DND-41 (cell line): ENCODE data around the gene MAPK1IP1L.

Source experiments
- ATAC-seq: fragments of 200-7000 bp; cut with Tn5 transposase; 3 replicates; pipeline ENCODE4 v1.9.1; 2021; ENCODE audit warnings: low read depth; ENCODE audit not compliant: insufficient read depth
- DNase-seq: peaks from one replicate; pipeline ENCODE4 v3.0.0-alpha.2; 2020
- H2AFZ ChIP-seq: 2 replicates; pipeline ENCODE4 v1.6.0; 2012; ENCODE audit warnings: low read depth, low read length
- H3K27ac ChIP-seq: 2 replicates; pipeline ENCODE4 v1.5.1; 2012; ENCODE audit warnings: low read length, inconsistent platforms
- H3K27me3 ChIP-seq: fragments of 200-600 bp; sonication (generic); 2 replicates; pipeline ENCODE4 v1.6.0; 2012; ENCODE audit warnings: low read length, mild to moderate bottlenecking, inconsistent platforms; ENCODE audit not compliant: insufficient read depth, poor library complexity
- H3K36me3 ChIP-seq: 2 replicates; pipeline ENCODE4 v1.5.1; 2012; ENCODE audit warnings: low read length, inconsistent platforms; ENCODE audit not compliant: insufficient read depth
- H3K4me1 ChIP-seq: 2 replicates; pipeline ENCODE4 v1.5.1; 2012; ENCODE audit warnings: mild to moderate bottlenecking, low read length; ENCODE audit not compliant: insufficient read depth
- H3K4me2 ChIP-seq: 2 replicates; pipeline ENCODE4 v1.6.0; 2012; ENCODE audit warnings: mild to moderate bottlenecking, moderate library complexity, low read length, inconsistent platforms; ENCODE audit not compliant: insufficient read depth
- H3K4me3 ChIP-seq, 2 experiments: fragments of 200-600 bp in 1 of 2; shearing (Covaris generic) in 1 of 2; 2 replicates each; pipeline ENCODE4 v1.5.1; 2012 to 2016; ENCODE audit warnings: inconsistent platforms in 2 of 2, low read length in 2 of 2, mild to moderate bottlenecking in 2 of 2, low read depth in 1 of 2, moderate library complexity in 1 of 2
- H3K79me2 ChIP-seq: 2 replicates; pipeline ENCODE4 v1.6.0; 2012; ENCODE audit warnings: low read length, inconsistent platforms; ENCODE audit not compliant: insufficient read depth
- H3K9ac ChIP-seq: 2 replicates; pipeline ENCODE4 v1.6.0; 2012; ENCODE audit warnings: low read depth, mild to moderate bottlenecking, inconsistent platforms, low read length, moderate library complexity
- H3K9me3 ChIP-seq: 2 replicates; pipeline ENCODE4 v1.5.1; 2012; ENCODE audit warnings: low read length, moderate library complexity, mild to moderate bottlenecking, inconsistent platforms; ENCODE audit not compliant: insufficient read depth, severe bottlenecking
- H4K20me1 ChIP-seq: 2 replicates; pipeline ENCODE4 v1.6.0; 2012; ENCODE audit warnings: low read length; ENCODE audit not compliant: insufficient read depth
- CTCF ChIP-seq: IDR thresholded peaks from 2 replicates; pipeline ENCODE4 v1.5.1; 2012; ENCODE audit warnings: borderline replicate concordance, low read length, moderate library complexity, mild to moderate bottlenecking; ENCODE audit not compliant: poor library complexity, severe bottlenecking; ENCODE audit errors: extremely low read depth
- EZH2 ChIP-seq: IDR thresholded peaks from 3 replicates; pipeline ENCODE4 v1.6.1; 2012; ENCODE audit warnings: borderline replicate concordance, low read depth, mild to moderate bottlenecking, moderate library complexity, low read length, inconsistent platforms; ENCODE audit not compliant: severe bottlenecking

MAPK1IP1L gene

GRCh38 chr14:55026793-55027561, 24.5 kb upstream of the MAPK1IP1L start, which contains the start of the genes SOCS4 and WDHD1:
Gene SOCS4 (plus strand): TSS chr14:55027236. CDS start chr14:55043042, 15,806 bp downstream.
Gene WDHD1 (minus strand): TSS chr14:55027099. CDS start chr14:55026787, 312 bp downstream.
- TF ChIP-seq CTCF (peak; percentile 18), EZH2 (no peak)
- peak; percentile 96 for DNase-seq
- H3K27me3 ChIP-seq = no peaks in the 10 kb centered on the region
- peak within 1 kb of the TSS; percentile 78 for H3K4me2 ChIP-seq
- peaks cover 18% of the 10 kb centered on the region; the same call in 1 of the 2 replicates for H4K20me1 ChIP-seq
- no peaks in the 10 kb centered on the region for H3K9me3 ChIP-seq
- H2AFZ ChIP-seq = peak within 1 kb of the TSS; percentile 98
- H3K4me3 ChIP-seq = peak within 1 kb of the TSS; percentile 57 to 92
- H3K9ac ChIP-seq = peak within 1 kb of the TSS; percentile 90
- peaks cover 55% of the 10 kb centered on the region for H3K4me1 ChIP-seq
- ATAC-seq = peak; percentile 91
- H3K79me2 ChIP-seq = peaks cover 95% of the 10 kb centered on the region
- H3K27ac ChIP-seq = peak within 1 kb of the TSS; percentile 93
- peaks cover 32% of the 10 kb centered on the region for H3K36me3 ChIP-seq

DNA sequence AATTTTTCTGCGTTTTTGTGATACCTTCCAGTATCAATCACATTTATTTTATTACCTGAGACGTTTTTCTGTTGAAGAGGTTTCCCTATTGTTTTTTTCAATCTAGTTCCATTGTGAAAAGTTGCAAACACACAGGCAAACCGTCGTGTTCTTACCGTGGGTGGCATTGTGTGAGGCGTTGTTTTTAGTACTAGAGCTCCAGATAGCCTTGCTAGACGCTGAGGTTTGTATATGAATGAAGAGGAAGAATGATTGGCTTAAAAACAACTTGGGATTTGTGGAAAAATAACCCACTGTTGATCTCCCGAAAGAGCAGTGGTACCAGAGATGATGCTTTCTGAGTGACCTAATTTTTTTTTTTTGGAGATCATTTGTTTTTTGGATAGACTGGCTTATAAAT, 23.4 kb upstream of the MAPK1IP1L start:
- Histone ChIP-seq H3K79me2 (peaks cover 94% of the 10 kb centered on the region), H3K27ac (peak overlapping the region; percentile 93), H3K9ac (peak overlapping the region; percentile 90), H4K20me1 (peaks cover 19% of the 10 kb centered on the region; the same call in 1 of the 2 replicates), H3K9me3 (no peaks in the 10 kb centered on the region), H3K36me3 (peaks cover 28% of the 10 kb centered on the region), H3K4me3 (peak overlapping the region; percentile 57 to 92), H3K4me2 (peak overlapping the region; percentile 78), H3K4me1 (peaks cover 55% of the 10 kb centered on the region), H3K27me3 (no peaks in the 10 kb centered on the region), H2AFZ (no peak overlapping the region; the same call in 1 of the 2 replicates)
- DNase-seq = no peak
- no peak for ATAC-seq
- TF ChIP-seq CTCF = no peak
- no peak for TF ChIP-seq EZH2

- H3K4me3 ChIP-seq = peak overlapping the region; percentile 57 to 92; a peak in 3 of 4 replicates
- H3K9me3 ChIP-seq = no peaks in the 10 kb centered on the region
- TF ChIP-seq CTCF (no peak), EZH2 (no peak)
- DNase-seq (no peak), ATAC-seq (no peak)
- peaks cover 52% of the 10 kb centered on the region for H3K4me1 ChIP-seq
- no peak overlapping the region for H2AFZ ChIP-seq
- peak overlapping the region; percentile 90 for H3K9ac ChIP-seq
- peaks cover 25% of the 10 kb centered on the region for H3K36me3 ChIP-seq
- H3K79me2 ChIP-seq = peaks cover 94% of the 10 kb centered on the region
- peak overlapping the region; percentile 93; the same call in 1 of the 2 replicates for H3K27ac ChIP-seq
- no peaks in the 10 kb centered on the region for H3K27me3 ChIP-seq
- peak overlapping the region; percentile 78 for H3K4me2 ChIP-seq
- peaks cover 19% of the 10 kb centered on the region; the same call in 1 of the 2 replicates for H4K20me1 ChIP-seq
Observed at GRCh38 chr14:55028476-55028875, 23.0 kb upstream of the MAPK1IP1L start.
